Astrocyte of the hippocampus (primary cell): Measurements from ENCODE around the gene MPZL1.
"Not testable (repeated sequence)": the region's sequence is repeated elsewhere in the genome, so short reads cannot be mapped to it uniquely, and the experiment has no call there.

Source experiments
- DNase-seq: peaks from one replicate; pipeline ENCODE4 v3.0.0; 2011; ENCODE audit warnings: low read depth, low spot score

Gene MPZL1

DNA sequence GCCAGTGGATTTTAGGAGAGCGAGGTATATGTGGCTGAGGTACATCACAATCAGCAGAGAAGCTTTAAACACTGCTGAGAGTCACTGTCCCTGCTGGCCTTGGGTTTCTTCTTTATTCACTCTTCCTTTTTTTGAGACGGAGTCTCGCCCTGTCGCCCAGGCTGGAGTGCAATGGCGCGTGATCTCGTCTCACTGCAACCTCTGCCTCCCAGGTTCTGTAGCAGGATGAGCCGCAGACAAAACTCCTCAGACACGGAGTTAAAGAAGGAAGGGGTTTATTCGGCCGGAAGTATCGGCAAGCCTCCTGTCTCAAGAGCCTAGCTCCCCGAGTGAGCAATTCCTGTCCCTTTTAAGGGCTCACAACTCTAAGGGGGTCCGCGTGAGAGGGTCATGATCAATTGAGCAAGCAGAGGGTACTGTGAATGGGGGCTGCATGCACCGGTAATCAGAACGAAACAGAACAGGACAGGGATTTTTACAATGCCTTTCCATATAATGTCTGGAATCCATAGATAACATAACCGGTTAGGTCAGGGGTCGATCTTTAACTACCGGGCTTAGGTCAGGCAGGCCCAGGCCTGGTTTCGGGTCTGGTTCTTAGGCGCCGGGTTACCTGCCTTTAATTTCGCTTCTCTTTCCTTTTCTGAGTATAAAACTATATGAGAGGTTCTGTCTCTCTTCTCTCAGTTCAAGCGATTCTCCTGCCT, 1.9 kb upstream of the MPZL1 start:
- not testable (repeated sequence) for DNase-seq

DNA sequence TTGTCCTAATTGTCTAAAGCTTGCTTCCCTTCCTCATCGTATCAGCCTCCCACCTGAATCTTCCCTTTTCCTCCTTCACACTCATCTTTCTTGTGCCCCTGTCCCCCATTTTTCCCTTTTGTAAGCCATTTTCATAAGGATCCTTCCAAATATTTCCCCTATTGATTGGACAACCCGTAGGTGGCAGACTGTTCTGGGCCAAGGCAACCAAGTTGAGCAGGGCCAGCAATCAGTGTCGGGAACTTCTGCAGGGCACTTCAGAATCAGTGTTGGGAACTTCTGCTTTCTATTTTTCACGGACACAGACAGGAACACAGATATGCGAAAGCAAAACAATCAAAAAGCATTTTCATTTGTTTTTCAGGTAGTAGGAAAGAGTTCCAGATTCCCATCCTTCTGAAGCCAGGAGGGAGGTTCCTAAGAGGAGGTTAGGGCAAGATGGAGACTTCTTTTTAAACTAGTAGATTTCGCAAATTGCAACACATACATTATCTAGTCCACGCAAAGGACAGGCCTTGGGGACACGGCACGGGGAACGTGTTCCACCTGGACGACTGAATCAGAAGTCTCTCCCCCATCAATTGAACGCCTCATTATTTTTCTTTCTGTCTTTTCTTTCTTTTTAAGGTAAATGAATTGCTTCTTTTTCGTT, 691 bp upstream of the MPZL1 start:
- DNase-seq = peak; percentile 70

GRCh38 chr1:167722152-167722869, 529 bp downstream of the MPZL1 start:
- no peak for DNase-seq

DNA sequence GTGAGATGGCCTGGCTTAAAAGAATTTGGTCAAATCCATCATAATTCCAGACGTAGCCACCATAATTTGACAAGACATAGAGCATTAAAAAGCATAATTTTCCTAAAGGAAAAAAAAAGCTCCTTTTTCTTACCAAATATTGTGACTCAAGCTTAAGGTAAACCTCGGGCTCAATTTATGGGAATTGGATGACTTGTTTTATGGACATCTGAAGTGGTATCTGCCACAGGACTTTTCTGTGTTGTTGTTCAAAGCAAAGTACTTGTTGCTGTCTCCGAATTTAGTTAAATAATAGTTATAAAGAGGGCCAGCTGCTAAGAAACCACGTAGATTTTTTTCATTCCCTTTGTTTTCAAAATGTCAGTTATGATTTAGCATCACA, 1.1 kb downstream of the MPZL1 start:
- DNase-seq = no peak

DNA sequence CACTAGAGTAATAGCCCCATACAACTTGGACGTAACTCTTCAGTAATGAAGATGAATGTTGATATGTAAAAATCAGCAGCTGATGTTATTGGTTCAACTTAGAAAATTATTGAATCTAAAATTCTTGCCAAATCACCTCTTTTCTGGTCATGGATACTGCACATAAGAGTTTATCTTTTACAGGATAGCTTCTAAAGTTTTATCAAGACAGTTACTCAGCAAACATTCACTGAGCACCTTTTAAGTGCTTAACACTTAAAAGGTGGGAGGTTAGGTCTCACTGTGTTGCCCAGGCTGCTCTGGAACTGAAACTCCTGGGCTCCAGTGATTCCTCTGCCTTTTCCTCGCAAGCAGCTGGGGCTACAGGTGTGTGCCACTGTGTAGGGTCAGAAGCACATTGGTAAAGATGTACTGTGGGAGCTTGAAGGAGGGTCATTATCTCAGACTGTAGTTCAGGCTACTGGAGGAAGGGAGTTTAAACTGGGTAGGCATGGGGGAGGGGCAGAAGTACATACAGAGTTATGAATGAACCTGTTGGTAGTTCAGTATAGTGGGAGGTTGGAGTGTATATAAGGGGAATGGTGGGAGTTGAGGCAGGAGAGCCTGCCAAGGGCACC, 2.0 kb downstream of the MPZL1 start:
- no peak for DNase-seq

DNA sequence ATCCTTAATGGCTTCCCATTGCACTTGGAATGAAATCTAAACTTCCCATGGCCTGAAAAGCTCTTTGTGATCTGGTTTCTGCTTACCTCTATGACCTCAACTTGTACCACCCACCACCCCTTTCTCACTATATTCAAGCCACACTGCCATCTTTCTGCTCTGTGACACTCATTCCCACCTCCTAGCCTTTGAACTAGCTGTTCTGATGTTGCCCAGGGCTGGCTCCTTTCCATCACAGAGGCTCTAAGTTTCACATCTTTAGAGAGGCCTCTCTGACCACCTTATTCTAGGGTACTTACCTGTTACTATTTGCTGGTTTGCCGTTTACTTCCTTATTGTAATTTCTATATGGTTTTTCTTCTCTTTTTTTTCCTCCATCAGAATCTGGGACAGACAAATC, 4.2 kb downstream of the MPZL1 start:
- no peak for DNase-seq

DNA sequence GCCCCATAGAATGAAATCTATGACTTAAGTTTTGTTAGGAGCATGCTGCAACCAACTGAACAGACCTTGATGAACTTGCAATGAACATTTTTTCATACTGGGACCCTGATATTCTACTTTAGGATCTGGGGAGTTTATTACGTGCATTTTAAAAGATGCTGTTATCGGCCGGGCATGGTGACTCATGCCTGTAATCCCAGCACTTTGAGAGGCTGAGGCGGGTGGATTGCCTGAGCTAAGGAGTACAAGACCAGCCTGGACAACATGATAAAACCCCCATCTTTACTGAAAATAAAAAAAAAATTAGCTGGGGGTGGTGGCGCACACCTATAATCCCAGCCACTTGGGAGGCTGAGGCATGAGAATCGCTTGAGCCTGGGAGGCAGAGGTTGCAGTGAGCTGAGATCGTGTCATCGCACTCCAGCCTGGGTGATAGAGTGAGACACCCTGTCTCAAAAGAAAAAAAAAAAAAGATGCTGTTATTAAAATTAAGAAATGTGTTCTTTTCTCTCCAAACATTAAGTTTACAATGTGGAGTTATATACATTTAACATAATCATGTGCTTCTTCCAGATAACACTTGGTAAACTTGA, 7.1 kb downstream of the MPZL1 start:
- no peak for DNase-seq

DNA sequence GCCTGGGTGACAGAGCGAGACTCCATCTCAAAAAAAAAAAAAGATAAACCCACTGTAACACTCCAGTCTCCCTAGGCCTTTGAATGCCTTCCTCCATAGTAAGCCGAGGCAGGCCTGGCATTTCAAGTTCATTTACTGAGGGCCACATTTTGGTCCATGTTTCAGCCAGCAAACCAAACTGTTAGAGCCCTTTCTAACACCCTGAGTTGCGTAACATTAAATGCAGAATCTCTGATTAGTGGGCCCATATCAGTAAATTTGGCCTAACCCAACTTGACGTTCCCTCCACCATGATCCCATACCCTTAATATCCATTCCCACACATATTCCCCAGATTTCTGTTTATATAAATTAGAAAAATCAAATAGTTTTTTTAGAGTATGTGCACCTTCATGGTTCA, 12.4 kb downstream of the MPZL1 start:
- no peak for DNase-seq

- DNase-seq = no peak
These were observed 13.1 kb downstream of the MPZL1 start for GRCh38 chr1:167734841-167735240.

DNA sequence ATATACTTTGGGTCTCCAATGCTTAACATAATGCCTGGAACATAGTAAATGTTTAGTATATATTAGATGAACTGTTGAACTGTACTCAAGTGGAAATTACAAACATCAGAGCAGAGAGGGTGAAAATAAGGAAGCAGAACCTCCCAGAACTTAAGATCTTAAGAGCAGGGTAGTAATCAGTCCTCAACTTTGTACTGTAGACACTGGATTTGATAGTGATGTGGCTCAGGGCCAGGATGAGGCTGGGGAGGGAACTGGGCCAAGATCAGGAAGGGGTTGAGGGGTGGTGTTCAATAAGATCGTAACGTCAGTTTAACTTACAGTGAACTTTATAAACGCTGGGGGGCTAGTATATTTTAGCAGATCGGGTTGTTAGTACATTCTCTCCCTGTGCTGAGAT, 15.4 kb downstream of the MPZL1 start:
- no peak for DNase-seq

GRCh38 chr1:167738158-167738557, 16.4 kb downstream of the MPZL1 start:
- DNase-seq = peak; percentile 41

DNA sequence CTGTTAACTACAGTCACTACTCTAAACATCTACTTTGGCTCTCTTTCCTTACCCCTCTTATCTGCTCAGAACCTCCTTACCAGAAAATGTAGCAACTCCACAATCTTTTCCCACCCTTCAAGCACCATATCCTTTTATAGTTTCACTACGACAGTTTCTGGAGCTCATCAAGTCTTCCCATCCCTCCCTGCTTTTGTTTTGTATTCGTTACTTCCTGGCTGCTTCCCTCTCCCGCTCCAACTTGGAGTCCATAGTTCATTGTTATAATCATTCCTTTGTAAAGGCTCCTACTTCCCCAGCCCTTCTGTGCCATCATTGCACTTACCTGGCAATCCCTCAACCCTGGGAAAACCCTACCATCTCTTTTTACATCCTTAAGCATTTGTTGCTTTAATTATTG, 18.0 kb downstream of the MPZL1 start:
- no peak for DNase-seq

DNA sequence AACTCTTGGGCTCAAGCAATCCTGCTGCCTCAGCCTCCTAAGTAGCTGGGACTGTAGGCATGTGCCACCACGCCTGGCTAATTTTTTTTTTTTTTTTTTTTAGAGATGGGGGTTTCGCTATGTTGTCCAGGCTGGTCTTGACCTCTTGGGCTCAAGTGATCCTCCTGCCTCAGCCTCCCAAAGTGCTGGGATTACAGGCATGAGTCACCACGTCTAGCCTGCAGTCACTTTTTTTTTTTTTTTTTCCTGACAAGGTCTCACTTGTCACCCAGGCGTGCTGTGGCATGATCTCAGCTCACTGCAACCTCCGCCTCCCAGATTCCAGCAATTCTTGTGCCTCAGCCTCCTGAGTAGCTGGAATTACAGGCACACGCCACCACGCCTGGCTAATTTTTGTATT, 19.3 kb downstream of the MPZL1 start:
- DNase-seq = not testable (repeated sequence)

GRCh38 chr1:167742392-167743057, 20.7 kb downstream of the MPZL1 start:
- DNase-seq = peak; percentile 45

GRCh38 chr1:167744901-167745300, 23.1 kb downstream of the MPZL1 start:
- DNase-seq = no peak

DNA sequence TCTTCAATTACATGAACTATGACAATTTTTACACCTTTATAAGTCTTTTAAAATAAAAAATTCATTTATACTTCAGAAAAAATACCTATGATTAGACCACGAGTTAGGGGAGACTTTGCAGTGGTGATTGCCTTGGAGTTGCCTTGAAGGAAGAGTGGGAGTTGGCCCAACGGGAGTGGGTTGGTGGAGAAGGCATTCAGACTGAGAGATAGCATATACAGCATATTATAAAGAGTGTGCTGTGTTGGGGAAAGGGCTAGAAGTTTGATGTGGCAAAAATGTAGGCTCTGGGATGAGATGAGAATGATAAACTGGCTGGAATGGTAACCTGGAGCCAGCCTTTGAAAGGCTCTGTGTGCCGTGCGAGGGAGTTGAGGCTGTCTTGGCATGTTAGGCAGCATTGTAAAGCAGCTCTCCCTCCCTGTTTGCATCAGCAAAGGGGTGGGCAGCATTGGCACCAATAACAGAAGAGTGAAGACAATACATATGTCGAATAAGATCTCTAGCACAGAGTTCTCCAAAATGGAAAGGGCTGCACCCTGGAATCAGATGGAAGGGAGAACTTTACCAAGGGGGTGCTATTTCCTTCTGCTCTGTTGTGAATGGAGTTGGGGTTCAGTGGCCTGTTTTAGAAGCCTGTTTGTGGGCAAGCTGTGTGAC, 24.4 kb downstream of the MPZL1 start:
- DNase-seq = no peak

- no peak for DNase-seq
These were observed 25.3 kb downstream of the MPZL1 start for GRCh38 chr1:167746988-167747655.

GRCh38 chr1:167747988-167748387, 26.2 kb downstream of the MPZL1 start:
- DNase-seq = no peak

- DNase-seq = peak; percentile 68
These were observed 27.1 kb downstream of the MPZL1 start for GRCh38 chr1:167748906-167749305.

- DNase-seq = no peak
These were observed 28.0 kb downstream of the MPZL1 start for GRCh38 chr1:167749741-167750140.
